ENCODE data around the gene SPATA13. TPM values are rescaled to one million over a fixed set of nuclear protein-coding genes. Genes with fewer than 3 reads are reported as not detected.
"Not testable (repeated sequence)": the region's sequence is repeated elsewhere in the genome, so short reads cannot be mapped to it uniquely, and the experiment has no call there.

SPATA13 gene
- total RNA-seq, 1 experiment from 2014 or later: 43.0 TPM

DNA sequence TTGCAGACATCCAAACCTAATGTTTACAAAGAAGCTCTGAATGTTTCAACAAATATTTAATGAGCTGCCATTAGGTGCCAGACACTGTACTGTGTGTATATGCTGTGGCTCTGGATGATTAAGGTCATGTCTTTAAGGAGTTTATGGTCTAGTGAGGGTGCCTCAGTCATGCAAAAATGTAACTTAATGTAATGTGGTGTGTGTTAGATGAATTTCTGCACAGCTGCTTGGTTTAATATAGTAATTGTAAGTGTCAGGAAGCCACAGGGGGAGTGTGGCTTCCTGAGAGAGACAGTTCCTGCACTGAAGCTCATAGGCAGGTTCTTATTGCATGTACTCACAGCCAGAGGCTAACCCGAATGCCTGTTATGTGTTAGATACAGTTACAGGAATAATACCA lies 43.3 kb downstream of the SPATA13 start:
- Histone ChIP-seq H3K79me2 (ENCODE audit: low read length) (peaks cover 31% of the 10 kb centered on the region), H3K4me1 (ENCODE audit: insufficient read depth, low read length) (peaks cover 25% of the 10 kb centered on the region), H2AFZ (ENCODE audit: low read length) (no peak overlapping the region), H3K9me2 (replicated peaks; ENCODE audit: low read length) (no peaks in the 10 kb centered on the region), H3K4me3 (ENCODE audit: low read length) (no peak overlapping the region), H3K27ac (ENCODE audit: low read length) (no peak overlapping the region), H4K20me1 (ENCODE audit: low read length) (no peaks in the 10 kb centered on the region; the same call in 1 of the 2 replicates), H3K27me3 (ENCODE audit: low read length) (no peaks in the 10 kb centered on the region), H3K9me3 (ENCODE audit: low read length) (no peaks in the 10 kb centered on the region), H3K9ac (ENCODE audit: low read length) (no peak overlapping the region), H3K36me3 (ENCODE audit: low read depth, low read length) (no peaks in the 10 kb centered on the region), H3K4me2 (ENCODE audit: low read length) (no peak overlapping the region), H3F3A (ENCODE audit: low read length, unreplicated experiment) (no peaks in the 10 kb centered on the region)
- TF ChIP-seq EZH2 (IDR thresholded peaks at IDR 0.05; ENCODE audit: low read length, unreplicated experiment): no peak
- no peak for TF ChIP-seq EZH2phosphoT487 (IDR thresholded peaks at IDR 0.05; ENCODE audit: borderline replicate concordance, low read length)
- TF ChIP-seq, protein P1, sequence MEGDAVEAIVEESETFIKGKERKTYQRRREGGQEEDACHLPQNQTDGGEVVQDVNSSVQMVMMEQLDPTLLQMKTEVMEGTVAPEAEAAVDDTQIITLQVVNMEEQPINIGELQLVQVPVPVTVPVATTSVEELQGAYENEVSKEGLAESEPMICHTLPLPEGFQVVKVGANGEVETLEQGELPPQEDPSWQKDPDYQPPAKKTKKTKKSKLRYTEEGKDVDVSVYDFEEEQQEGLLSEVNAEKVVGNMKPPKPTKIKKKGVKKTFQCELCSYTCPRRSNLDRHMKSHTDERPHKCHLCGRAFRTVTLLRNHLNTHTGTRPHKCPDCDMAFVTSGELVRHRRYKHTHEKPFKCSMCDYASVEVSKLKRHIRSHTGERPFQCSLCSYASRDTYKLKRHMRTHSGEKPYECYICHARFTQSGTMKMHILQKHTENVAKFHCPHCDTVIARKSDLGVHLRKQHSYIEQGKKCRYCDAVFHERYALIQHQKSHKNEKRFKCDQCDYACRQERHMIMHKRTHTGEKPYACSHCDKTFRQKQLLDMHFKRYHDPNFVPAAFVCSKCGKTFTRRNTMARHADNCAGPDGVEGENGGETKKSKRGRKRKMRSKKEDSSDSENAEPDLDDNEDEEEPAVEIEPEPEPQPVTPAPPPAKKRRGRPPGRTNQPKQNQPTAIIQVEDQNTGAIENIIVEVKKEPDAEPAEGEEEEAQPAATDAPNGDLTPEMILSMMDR (conservative IDR thresholded peaks at IDR 0.05; ENCODE audit: low read depth, low read length): no peak
- intact Hi-C loops (cut with micrococcal nuclease): loop anchor here (5.0 kb wide), 1 partner anchor 42 kb away; the partner anchor contains the start of gene SPATA13
- ChIA-PET CTCF (interaction anchor here (0.6 kb wide), 1 partner anchor 12 kb away, joined by 3 read pairs; no protein-coding TSS in a partner anchor), POLR2A (ENCODE audit: unreplicated experiment) (interaction anchor here (0.6 kb wide), 1 partner anchor 34 kb away, joined by 5 read pairs; no protein-coding TSS in a partner anchor)
- DNase-seq (peak; percentile 7), ATAC-seq (peak; percentile 77)
- no TSS peak for BruUV-seq (replicated peaks)

DNA sequence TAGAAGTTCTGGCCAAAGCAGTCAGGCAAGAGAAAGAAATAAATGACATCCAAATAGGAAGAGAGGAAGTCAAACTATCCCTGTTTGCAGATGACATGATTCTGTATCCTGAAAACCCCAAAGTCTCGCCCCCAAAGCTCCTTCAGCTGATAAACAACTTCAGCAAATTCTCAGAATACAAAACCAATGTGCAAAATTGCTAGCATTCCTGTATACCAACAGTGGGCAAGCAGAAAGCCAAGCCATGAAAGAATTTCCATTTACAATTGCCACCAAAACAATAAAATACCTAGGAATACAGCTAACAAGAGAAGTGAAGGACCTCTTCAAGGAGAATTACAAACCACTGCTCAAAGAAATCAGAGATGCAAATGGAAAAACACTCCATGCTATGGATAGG lies 44.6 kb downstream of the SPATA13 start:
- H2AFZ ChIP-seq (ENCODE audit: low read length); H3K9me2 ChIP-seq (replicated peaks; ENCODE audit: low read length); H3F3A ChIP-seq (ENCODE audit: low read length, unreplicated experiment); BruUV-seq (replicated peaks); H4K20me1 ChIP-seq (ENCODE audit: low read length); H3K36me3 ChIP-seq (ENCODE audit: low read depth, low read length); ATAC-seq; H3K9ac ChIP-seq (ENCODE audit: low read length); H3K4me3 ChIP-seq (ENCODE audit: low read length); H3K27ac ChIP-seq (ENCODE audit: low read length); H3K9me3 ChIP-seq (ENCODE audit: low read length); POLR2A ChIA-PET (ENCODE audit: unreplicated experiment); H3K4me2 ChIP-seq (ENCODE audit: low read length); intact Hi-C loops (cut with micrococcal nuclease); CTCF ChIA-PET; DNase-seq; H3K27me3 ChIP-seq (ENCODE audit: low read length): not testable (repeated sequence)
- peaks cover 34% of the 10 kb centered on the region for H3K79me2 ChIP-seq (ENCODE audit: low read length)
- peaks cover 27% of the 10 kb centered on the region for H3K4me1 ChIP-seq (ENCODE audit: insufficient read depth, low read length)

DNA sequence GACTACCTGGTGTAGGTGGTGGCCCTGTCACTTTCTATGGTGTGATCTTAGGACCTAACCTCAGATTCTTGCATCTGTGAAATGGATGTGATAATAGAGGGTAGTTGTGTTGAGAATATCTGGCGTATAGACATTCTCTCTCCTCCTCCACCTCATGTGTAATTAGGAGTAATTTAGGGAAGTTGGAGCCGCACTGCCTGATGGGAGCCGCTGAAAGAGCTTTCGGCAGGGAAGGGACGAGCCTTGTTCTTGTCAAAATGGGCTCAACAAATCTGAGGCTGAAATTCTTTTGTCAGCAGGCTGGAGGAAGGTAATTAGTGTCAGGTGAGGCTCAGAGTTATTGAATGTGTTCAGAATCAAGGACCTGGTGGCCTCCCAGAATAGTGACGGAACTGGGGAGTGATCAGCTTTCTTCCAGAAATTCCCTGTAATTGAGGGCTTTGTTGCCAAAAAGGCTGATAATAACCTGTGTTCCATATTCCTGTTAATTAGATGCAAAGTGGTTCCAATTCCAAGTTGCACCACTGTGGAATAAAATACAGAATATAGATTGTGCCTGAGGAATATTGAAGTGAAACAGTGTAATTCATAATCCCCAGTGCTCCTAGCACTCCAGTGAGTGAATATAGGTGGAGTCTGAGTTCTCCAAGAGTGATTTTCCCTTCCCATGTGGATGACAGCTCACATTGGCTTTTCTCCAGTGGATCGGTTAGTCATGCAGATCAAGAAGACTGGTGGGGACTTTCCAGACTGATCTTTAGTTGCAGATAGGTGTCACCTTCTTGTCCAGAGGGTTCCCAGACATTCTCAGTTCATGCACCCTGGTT lies 47.5 kb downstream of the SPATA13 start:
- CTCF ChIA-PET: no interaction called here
- TF ChIP-seq EZH2phosphoT487 (IDR thresholded peaks at IDR 0.05; ENCODE audit: borderline replicate concordance, low read length) (no peak), EZH2 (IDR thresholded peaks at IDR 0.05; ENCODE audit: low read length, unreplicated experiment) (no peak)
- TF ChIP-seq, protein P1 (conservative IDR thresholded peaks at IDR 0.05; ENCODE audit: low read depth, low read length): no peak
- Histone ChIP-seq H4K20me1 (ENCODE audit: low read length) (no peaks in the 10 kb centered on the region; the same call in 1 of the 2 replicates), H2AFZ (ENCODE audit: low read length) (no peak overlapping the region), H3K4me1 (ENCODE audit: insufficient read depth, low read length) (peaks cover 27% of the 10 kb centered on the region), H3K79me2 (ENCODE audit: low read length) (peaks cover 56% of the 10 kb centered on the region), H3K27me3 (ENCODE audit: low read length) (no peaks in the 10 kb centered on the region), H3K27ac (ENCODE audit: low read length) (peak overlapping the region; percentile 35; the same call in 1 of the 2 replicates), H3K9ac (ENCODE audit: low read length) (no peak overlapping the region), H3K4me3 (ENCODE audit: low read length) (no peak overlapping the region), H3K9me2 (replicated peaks; ENCODE audit: low read length) (no peaks in the 10 kb centered on the region), H3K36me3 (ENCODE audit: low read depth, low read length) (no peaks in the 10 kb centered on the region), H3K4me2 (ENCODE audit: low read length) (peak overlapping the region; percentile 46), H3K9me3 (ENCODE audit: low read length) (no peaks in the 10 kb centered on the region), H3F3A (ENCODE audit: low read length, unreplicated experiment) (no peaks in the 10 kb centered on the region)
- DNase-seq (peak; percentile 91), ATAC-seq (peak; percentile 89)
- POLR2A ChIA-PET (ENCODE audit: unreplicated experiment): no interaction called here
- intact Hi-C loops (cut with micrococcal nuclease): no loop called here
- BruUV-seq (replicated peaks): no TSS peak

Data from PC-3 (cell line).